ENCODE results near the gene DPYSL3. TPM values are rescaled to one million over a fixed set of nuclear protein-coding genes. Genes with fewer than 3 reads are reported as not detected.

Gene DPYSL3
- total and polyA plus RNA-seq, 2 experiments from 2014 or later, result 9.2 to 42.8 TPM

DNA sequence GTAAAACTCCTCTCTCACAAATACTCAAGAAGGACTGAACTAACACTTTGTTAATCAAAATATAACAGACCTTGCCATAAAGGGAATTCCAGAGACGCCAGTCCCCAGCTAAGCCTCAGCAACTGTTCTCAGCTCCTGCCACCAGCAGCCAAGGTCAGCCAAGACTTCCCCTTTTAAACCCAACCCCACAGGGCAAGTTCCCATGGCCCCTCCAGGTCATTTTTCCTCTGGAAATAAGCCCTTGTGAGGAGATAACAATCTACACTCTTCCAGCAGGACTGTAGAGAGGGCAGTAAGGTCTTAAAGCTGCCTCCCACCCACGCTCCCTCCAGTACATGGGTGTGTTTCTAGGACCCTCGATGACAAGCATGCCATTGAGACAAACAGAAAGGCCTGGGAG lies 78.3 kb downstream of the DPYSL3 start:
- Histone ChIP-seq H3K79me2 (ENCODE audit: insufficient read depth) (peaks cover 38% of the 10 kb centered on the region), H2AFZ (no peak overlapping the region), H4K20me1 (ENCODE audit: insufficient read depth) (no peaks in the 10 kb centered on the region), H3K9me2 (ENCODE audit: insufficient read depth) (no peaks in the 10 kb centered on the region), H3F3A (ENCODE audit: insufficient read depth) (no peaks in the 10 kb centered on the region), H3K36me3 (ENCODE audit: low read depth) (no peaks in the 10 kb centered on the region), H3K4me1 (ENCODE audit: insufficient read depth) (peaks cover 10% of the 10 kb centered on the region; the same call in 1 of the 2 replicates), H3K9ac (no peak overlapping the region), H3K4me2 (ENCODE audit: unreplicated experiment) (no peak overlapping the region), H3K4me3 (no peak overlapping the region), H3K9me3 (ENCODE audit: low read depth) (no peaks in the 10 kb centered on the region), H3K27me3 (replicated peaks; ENCODE audit: insufficient read depth) (no peaks in the 10 kb centered on the region), H3K27ac (no peak overlapping the region)
- DNase-seq, result no peak
- TF ChIP-seq EZH2phosphoT487 (IDR thresholded peaks at IDR 0.05; ENCODE audit: insufficient read depth, low read depth), result no peak
- no peak for TF ChIP-seq EZH2 (IDR thresholded peaks at IDR 0.05; ENCODE audit: insufficient read depth, poor library complexity, severe bottlenecking)
- WGBS, 2 experiments (ENCODE audit: low coverage in 1 of 2, low lambda C conversion rate in 2 of 2, missing lambda C conversion rate in 2 of 2), result 70 to 76% methylated on average over 3 of the region's 3 CpGs
- in situ Hi-C loops (cut with MboI), result no loop called here

DNA sequence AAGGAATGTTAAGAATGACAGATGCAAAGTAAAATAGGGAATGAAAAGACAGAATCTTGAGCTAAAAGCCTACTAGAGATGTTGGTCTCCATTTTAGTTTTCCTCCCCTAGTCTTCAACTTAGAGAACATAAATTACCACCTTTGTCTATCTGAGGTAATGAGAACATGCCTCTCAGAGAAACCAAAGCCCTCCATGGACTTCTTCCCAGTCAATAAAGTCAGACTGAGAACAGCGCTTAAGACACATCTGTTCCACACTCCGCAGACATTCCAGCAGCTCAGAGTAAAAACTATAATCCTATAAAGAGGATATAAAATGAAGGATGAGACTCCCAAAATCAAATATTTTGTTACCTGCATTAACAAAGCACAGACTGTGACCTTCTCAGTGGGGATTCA lies 79.2 kb downstream of the DPYSL3 start:
- Histone ChIP-seq H3K9me2 (ENCODE audit: insufficient read depth) (no peaks in the 10 kb centered on the region), H3K36me3 (ENCODE audit: low read depth) (no peaks in the 10 kb centered on the region), H4K20me1 (ENCODE audit: insufficient read depth) (no peaks in the 10 kb centered on the region), H3K27ac (no peak overlapping the region), H3K9ac (no peak overlapping the region), H3K9me3 (ENCODE audit: low read depth) (no peaks in the 10 kb centered on the region), H3K4me3 (no peak overlapping the region), H3K79me2 (ENCODE audit: insufficient read depth) (peaks cover 30% of the 10 kb centered on the region), H3K4me1 (ENCODE audit: insufficient read depth) (peaks cover 10% of the 10 kb centered on the region; the same call in 1 of the 2 replicates), H3F3A (ENCODE audit: insufficient read depth) (no peaks in the 10 kb centered on the region), H2AFZ (no peak overlapping the region), H3K27me3 (replicated peaks; ENCODE audit: insufficient read depth) (no peaks in the 10 kb centered on the region), H3K4me2 (ENCODE audit: unreplicated experiment) (no peak overlapping the region)
- DNase-seq, result no peak
- WGBS, 2 experiments (ENCODE audit: low coverage in 1 of 2, low lambda C conversion rate in 2 of 2, missing lambda C conversion rate in 2 of 2), result 56 to 59% methylated on average over 2 of the region's 2 CpGs
- in situ Hi-C loops (cut with MboI), result no loop called here
- TF ChIP-seq EZH2 (IDR thresholded peaks at IDR 0.05; ENCODE audit: insufficient read depth, poor library complexity, severe bottlenecking), result no peak
- TF ChIP-seq EZH2phosphoT487 (IDR thresholded peaks at IDR 0.05; ENCODE audit: insufficient read depth, low read depth), result no peak

DNA sequence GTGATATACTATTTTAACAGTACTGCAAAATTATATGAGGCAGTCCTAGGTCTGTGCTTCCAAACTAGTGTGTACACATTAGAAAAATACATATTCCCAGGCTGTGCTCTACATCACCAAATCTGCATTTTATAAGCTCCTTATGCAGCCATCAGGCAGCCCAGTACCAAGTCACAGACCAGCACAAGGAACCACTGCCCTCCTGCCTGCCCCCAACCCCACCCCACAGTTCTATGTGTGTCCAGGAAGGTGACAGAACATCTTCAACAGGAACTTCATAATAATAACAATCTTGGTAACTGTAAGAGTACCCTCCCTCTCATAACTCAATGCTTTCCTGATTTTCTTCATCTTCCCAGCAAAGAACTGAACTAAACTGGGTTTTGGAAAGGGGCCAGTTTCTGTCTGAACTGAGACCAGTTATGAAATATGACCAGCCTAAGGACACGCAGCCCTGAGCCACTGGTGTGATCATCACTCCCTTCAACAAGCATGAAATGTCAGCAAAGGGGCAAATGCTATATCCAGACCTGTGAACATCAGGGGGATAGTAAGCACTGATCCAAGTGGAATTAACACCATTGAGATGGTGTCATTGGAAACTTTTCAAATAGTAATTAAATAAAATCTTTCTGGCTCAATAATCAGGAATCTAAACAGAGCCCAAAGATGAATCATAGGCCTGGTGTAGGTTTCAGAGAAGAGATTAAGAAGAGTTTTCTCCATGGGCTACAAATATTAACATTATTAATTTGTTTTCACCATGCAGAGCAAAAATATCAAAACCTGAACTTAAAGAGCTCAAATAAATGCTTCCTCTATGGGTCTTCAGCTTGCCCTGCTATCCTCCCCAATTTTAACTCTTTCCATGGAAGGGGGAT lies 82.1 kb downstream of the DPYSL3 start:
- H3K9ac ChIP-seq, result no peak overlapping the region
- H3K27ac ChIP-seq, result no peak overlapping the region
- no peak overlapping the region for H2AFZ ChIP-seq
- peak; percentile 57 for DNase-seq
- TF ChIP-seq EZH2phosphoT487 (IDR thresholded peaks at IDR 0.05; ENCODE audit: insufficient read depth, low read depth), result no peak
- no peak for TF ChIP-seq EZH2 (IDR thresholded peaks at IDR 0.05; ENCODE audit: insufficient read depth, poor library complexity, severe bottlenecking)
- H3K4me2 ChIP-seq (ENCODE audit: unreplicated experiment), result no peak overlapping the region
- H3K27me3 ChIP-seq (replicated peaks; ENCODE audit: insufficient read depth), result no peaks in the 10 kb centered on the region
- H3K36me3 ChIP-seq (ENCODE audit: low read depth), result no peaks in the 10 kb centered on the region
- no peak overlapping the region for H3K4me3 ChIP-seq
- in situ Hi-C loops (cut with MboI), result no loop called here
- H3K79me2 ChIP-seq (ENCODE audit: insufficient read depth), result peaks cover 32% of the 10 kb centered on the region
- no peaks in the 10 kb centered on the region for H3F3A ChIP-seq (ENCODE audit: insufficient read depth)
- no peaks in the 10 kb centered on the region for H3K9me2 ChIP-seq (ENCODE audit: insufficient read depth)
- 19 to 29% methylated on average over 1 of the region's 1 CpG for WGBS, 2 experiments (ENCODE audit: low coverage in 1 of 2, low lambda C conversion rate in 2 of 2, missing lambda C conversion rate in 2 of 2)
- peaks cover 10% of the 10 kb centered on the region; the same call in 1 of the 2 replicates for H3K4me1 ChIP-seq (ENCODE audit: insufficient read depth)
- H4K20me1 ChIP-seq (ENCODE audit: insufficient read depth), result no peaks in the 10 kb centered on the region
- no peaks in the 10 kb centered on the region for H3K9me3 ChIP-seq (ENCODE audit: low read depth)

DNA sequence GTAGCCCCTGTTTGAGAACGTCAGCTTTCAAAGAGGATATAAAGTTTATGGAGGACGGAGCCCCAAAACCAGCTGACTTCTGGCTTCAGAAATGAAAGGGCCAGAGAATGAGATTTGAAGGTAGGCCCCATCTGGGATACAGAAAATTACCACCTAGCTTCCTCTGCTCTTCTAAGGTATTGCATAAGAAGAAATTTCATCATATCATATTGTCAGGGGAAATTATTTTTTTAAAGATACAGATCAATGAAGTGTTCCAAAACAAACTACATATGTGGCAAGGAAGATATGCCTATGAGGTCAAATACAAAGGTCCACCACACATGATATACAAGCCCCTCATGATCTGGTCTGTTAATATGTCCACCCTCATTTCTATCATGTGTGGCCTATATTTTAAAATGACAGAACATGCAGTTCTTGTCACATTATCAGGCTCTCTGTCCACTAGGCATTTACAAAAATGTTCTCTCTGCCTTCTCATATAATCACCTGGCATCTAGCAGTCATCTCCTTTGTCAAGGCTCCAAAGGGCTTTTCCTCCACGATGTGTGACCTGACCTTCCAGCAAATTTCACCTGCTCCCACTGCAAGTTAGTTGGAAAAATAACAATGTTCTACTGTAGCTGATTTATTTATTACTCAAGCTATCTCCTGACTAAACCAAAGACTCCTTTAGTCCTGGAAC lies 83.1 kb downstream of the DPYSL3 start:
- no peaks in the 10 kb centered on the region for H3K9me2 ChIP-seq (ENCODE audit: insufficient read depth)
- TF ChIP-seq EZH2 (IDR thresholded peaks at IDR 0.05; ENCODE audit: insufficient read depth, poor library complexity, severe bottlenecking), result no peak
- no peak for TF ChIP-seq EZH2phosphoT487 (IDR thresholded peaks at IDR 0.05; ENCODE audit: insufficient read depth, low read depth)
- peaks cover 10% of the 10 kb centered on the region; the same call in 1 of the 2 replicates for H3K4me1 ChIP-seq (ENCODE audit: insufficient read depth)
- no peaks in the 10 kb centered on the region for H3K27me3 ChIP-seq (replicated peaks; ENCODE audit: insufficient read depth)
- no peak for DNase-seq
- in situ Hi-C loops (cut with MboI), result no loop called here
- no peak overlapping the region for H3K9ac ChIP-seq
- WGBS, 2 experiments (ENCODE audit: low coverage in 1 of 2, low lambda C conversion rate in 2 of 2, missing lambda C conversion rate in 2 of 2), result 76 to 80% methylated on average over 3 of the region's 3 CpGs
- no peak overlapping the region for H2AFZ ChIP-seq
- peaks cover 32% of the 10 kb centered on the region for H3K79me2 ChIP-seq (ENCODE audit: insufficient read depth)
- no peaks in the 10 kb centered on the region for H4K20me1 ChIP-seq (ENCODE audit: insufficient read depth)
- no peaks in the 10 kb centered on the region for H3K9me3 ChIP-seq (ENCODE audit: low read depth)
- H3F3A ChIP-seq (ENCODE audit: insufficient read depth), result no peaks in the 10 kb centered on the region
- no peak overlapping the region for H3K27ac ChIP-seq
- no peak overlapping the region for H3K4me2 ChIP-seq (ENCODE audit: unreplicated experiment)
- H3K4me3 ChIP-seq, result no peak overlapping the region
- H3K36me3 ChIP-seq (ENCODE audit: low read depth), result no peaks in the 10 kb centered on the region
